Measurements from ENCODE around the gene DYRK1A.

Gene DYRK1A

DNA sequence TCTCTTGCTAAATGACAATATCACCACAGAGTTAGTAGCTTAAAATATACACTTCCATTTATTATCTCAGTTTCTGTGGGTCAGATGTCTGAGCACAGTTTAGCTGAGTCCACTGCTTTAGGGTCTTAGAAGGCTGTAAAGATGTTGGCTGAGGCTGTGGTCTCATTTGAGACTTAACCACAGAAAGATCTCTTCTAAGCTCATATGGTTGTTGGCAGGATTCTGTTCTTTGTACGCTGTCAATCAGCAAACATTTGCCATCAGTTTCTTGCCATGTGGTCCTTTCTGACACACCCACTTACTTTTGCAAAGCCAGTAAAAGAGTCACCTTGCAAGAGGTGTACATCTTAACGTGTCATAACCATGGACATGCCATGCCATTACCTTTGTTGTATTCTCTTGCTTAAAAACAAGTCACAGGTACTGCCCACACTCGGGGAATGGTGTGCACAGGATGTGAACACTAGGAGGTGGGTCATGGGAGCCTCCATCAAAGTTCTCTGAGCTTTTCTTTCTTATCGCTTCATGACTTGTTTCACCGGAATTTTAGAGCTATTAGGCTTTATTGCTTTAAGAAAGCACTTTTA is 18.7 kb downstream of the DYRK1A start:
- FAIRE-seq: no peak

- no peak for FAIRE-seq
Observed at GRCh38 chr21:37386151-37386550, 19.6 kb downstream of the DYRK1A start.

- FAIRE-seq: no peak
Observed at GRCh38 chr21:37389456-37389855, 22.9 kb downstream of the DYRK1A start.

DNA sequence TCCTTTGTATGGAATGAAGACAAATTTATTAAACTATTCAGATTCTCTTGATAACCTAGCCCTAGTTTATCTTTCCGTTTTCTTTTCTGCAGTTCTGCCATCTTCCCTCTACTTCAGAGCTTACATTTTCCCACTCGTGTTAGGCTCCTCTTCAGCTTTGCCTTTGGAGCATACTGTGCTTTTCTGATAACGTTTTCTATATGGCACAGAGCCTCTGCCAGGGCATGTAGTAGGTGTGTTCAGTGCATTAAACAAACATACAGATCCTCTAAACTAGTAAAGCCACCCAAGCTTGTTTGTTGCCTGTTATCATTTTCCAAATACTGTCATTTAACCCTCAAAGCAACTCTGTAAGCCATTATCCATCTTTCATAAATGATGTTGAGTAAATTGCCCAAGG is 25.1 kb downstream of the DYRK1A start:
- no peak for FAIRE-seq

GRCh38 chr21:37392441-37392840 is 25.9 kb downstream of the DYRK1A start:
- no peak for FAIRE-seq

- FAIRE-seq: no peak
Observed at GRCh38 chr21:37393030-37393429, 26.5 kb downstream of the DYRK1A start.

- FAIRE-seq: no peak
Observed at GRCh38 chr21:37393786-37394185, 27.2 kb downstream of the DYRK1A start.

- FAIRE-seq: no peak
Observed at GRCh38 chr21:37395961-37396360, 29.4 kb downstream of the DYRK1A start.

DNA sequence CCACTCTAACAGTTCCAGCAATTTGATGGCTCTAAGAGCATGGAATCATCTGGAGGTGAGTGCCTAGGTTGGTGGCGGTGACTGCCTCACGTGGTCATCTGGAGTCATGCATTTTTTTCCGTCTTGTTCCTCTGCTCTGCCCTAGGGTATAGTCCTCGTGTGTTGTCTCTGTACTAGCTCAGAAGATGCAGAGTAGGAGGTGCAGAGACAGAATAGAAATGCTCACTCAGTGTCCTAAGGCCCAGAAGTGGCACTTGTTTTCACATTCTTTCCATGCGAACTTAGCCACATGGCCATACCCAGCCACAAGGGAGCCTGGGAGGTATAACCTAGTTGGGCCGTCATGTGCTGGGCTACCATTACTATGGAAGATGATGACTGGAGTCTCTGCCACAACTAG is 30.3 kb downstream of the DYRK1A start:
- no peak for FAIRE-seq

DNA sequence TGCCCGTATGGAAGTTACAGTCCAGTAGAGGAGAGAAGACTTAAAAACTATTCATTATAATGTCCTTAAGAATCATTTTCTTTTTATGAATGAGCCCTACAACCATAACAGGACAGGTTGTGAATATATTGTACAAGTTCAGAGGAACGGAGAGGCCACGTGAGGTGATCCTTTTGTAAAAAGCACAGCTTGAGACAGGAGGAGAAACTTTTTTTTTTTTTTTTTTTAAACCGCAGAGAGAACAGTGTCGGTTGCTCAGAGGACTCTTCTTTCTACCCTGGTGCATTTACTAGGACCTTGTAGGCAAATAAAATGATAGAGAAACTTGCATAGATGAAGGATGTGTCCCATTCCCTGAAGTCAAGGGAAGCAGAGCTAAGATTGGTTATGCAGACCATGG is 32.1 kb downstream of the DYRK1A start:
- FAIRE-seq: no peak

- no peak for FAIRE-seq
Observed at GRCh38 chr21:37402251-37402867, 35.8 kb downstream of the DYRK1A start.

DNA sequence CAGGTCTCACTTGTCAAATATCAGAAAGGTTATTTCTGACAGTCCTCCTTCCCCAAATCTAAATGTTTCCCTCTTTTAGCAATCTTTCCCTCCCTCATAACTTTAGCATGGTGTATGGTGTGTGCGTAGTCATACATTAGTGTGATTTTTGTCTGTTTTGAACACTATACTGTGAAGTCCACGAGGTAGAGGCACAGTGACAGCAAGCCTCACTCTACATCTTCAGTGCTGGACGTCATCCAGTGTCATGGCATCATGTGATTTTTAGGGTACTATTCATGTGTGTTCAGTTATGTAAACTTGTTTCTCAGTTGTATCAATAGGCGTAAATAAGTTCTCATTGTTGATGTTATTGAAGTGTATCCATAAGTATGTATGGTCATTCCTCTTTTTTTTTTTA is 39.1 kb downstream of the DYRK1A start:
- no peak for FAIRE-seq

- FAIRE-seq: no peak
Observed at GRCh38 chr21:37407719-37408420, 41.3 kb downstream of the DYRK1A start.

GRCh38 chr21:37408464-37409193 is 42.1 kb downstream of the DYRK1A start:
- no peak for FAIRE-seq

DNA sequence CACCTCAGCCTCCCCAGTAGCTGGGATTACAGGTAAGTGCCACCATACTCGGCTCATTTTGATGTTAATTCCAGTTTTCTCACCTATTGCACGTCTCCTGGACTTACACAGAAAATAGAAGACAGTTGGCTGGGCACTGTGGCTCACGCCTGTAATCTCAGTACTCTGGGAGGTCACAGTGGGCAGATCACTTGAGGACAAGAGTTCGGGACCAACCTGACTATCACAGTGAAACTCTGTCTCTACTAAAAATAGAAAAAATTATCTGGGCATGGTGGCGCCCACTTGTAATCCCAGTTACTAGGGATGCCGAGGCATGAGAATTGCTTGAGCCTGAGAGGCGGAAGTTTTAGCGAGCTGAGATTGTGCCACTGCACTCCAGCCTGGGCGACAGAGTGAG is 44.1 kb downstream of the DYRK1A start:
- FAIRE-seq: no peak

- no peak for FAIRE-seq
Observed at GRCh38 chr21:37412603-37413360, 46.2 kb downstream of the DYRK1A start.

- FAIRE-seq: no peak
Observed at GRCh38 chr21:37413553-37414291, 47.1 kb downstream of the DYRK1A start.

GRCh38 chr21:37414292-37415253 is 48.0 kb downstream of the DYRK1A start:
- FAIRE-seq: no peak

- FAIRE-seq: no peak
Observed at GRCh38 chr21:37415939-37416338, 49.4 kb downstream of the DYRK1A start.

DNA sequence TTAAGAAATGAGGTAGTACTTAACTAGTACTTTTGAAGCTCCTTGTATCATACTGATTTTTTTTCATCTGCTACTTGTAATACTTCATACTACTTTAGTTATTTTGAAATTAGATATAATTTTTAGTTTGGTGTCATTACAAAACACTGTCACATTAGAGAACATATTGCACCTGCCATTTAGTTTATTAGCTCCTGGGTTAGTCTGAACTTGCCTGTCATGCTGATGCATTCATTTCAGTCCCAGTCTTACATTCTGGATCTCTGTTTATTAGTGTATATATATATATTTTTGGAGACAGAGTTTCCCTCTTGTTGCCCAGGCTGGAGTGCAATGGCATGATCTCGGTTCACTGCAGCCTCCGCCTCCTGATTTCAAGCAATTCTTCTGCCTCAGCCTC is 50.3 kb downstream of the DYRK1A start:
- no peak for FAIRE-seq
